H1 (cell line): ENCODE measurements around the gene UCHL1. TPM values are rescaled to one million over a fixed set of nuclear protein-coding genes. Genes with fewer than 3 reads are reported as not detected.

Source experiments
- CTCF ChIA-PET: fragments of 300-600 bp; sonication (Branson Sonifier 250); formaldehyde crosslinking; loops from one replicate; lab custom pipeline; 2021; ENCODE audit not compliant: partially characterized antibody; lab: Charles Lee
- POLR2A ChIA-PET: fragments of 300-600 bp; sonication (Branson Sonifier 250); formaldehyde crosslinking; loops from one replicate; lab custom pipeline; 2021; ENCODE audit warnings: inconsistent platforms; ENCODE audit not compliant: partially characterized antibody; lab: Charles Lee
- DNase-seq, 2 experiments: peaks; one replicate each; pipeline versions ENCODE4 v3.0.0 to v3.0.0-alpha.2; 2010 to 2022; ENCODE audit warnings: low spot score in 2 of 2, low read depth in 1 of 2, mixed read lengths in 1 of 2
- FAIRE-seq: peaks from 2 replicates; lab custom pipeline; 2011; peaks lifted over from hg19 to GRCh38; lab: Jason Lieb, UNC
- H2AFZ ChIP-seq: 2 replicates; pipeline ENCODE4 v1.8.1; 2012; ENCODE audit warnings: low read length, inconsistent platforms
- H2AK5ac ChIP-seq: 2 replicates; pipeline ENCODE4 v1.6.1; 2013; ENCODE audit warnings: low read depth, low read length
- H2BK120ac ChIP-seq: replicated peaks from 2 replicates; pipeline ENCODE3; 2013; ENCODE audit warnings: low read depth, low read length, inconsistent platforms
- H2BK12ac ChIP-seq: 2 replicates; pipeline ENCODE4 v1.6.1; 2013; ENCODE audit warnings: low read depth, low read length
- H2BK15ac ChIP-seq: 2 replicates; pipeline ENCODE4 v1.6.1; 2013; ENCODE audit warnings: low read length
- H2BK20ac ChIP-seq: 2 replicates; pipeline ENCODE4 v1.6.1; 2013; ENCODE audit warnings: low read length
- H2BK5ac ChIP-seq: 2 replicates; pipeline ENCODE4 v1.6.1; 2013; ENCODE audit warnings: low read depth, low read length
- H3K14ac ChIP-seq: 2 replicates; pipeline ENCODE4 v1.6.1; 2013; ENCODE audit warnings: inconsistent platforms; ENCODE audit not compliant: insufficient read length
- H3K18ac ChIP-seq: 2 replicates; pipeline ENCODE4 v1.6.1; 2013; ENCODE audit warnings: low read length; ENCODE audit errors: extremely low read depth
- H3K23ac ChIP-seq: 2 replicates; pipeline ENCODE4 v1.6.1; 2013; ENCODE audit warnings: inconsistent platforms; ENCODE audit not compliant: insufficient read length
- H3K23me2 ChIP-seq: 2 replicates; pipeline ENCODE4 v1.6.1; 2013; ENCODE audit warnings: low read depth, low read length
- H3K27ac ChIP-seq: 2 replicates; pipeline ENCODE4 v1.6.1; 2011; ENCODE audit warnings: low read depth, low read length, inconsistent platforms
- H3K27me3 ChIP-seq, 4 experiments: replicated peaks in 1 of 4; 1 replicate in 1 of 4; 2 replicates in 3 of 4; pipeline versions ENCODE4 v1.6.1 to v1.8.1; 2011 to 2013; ENCODE audit warnings: low read length in 3 of 4, mild to moderate bottlenecking in 3 of 4, inconsistent platforms in 2 of 4, mixed read lengths in 2 of 4, moderate library complexity in 1 of 4; ENCODE audit not compliant: control insufficient read depth in 3 of 4, insufficient read depth in 3 of 4; ENCODE audit errors: extremely low read depth in 1 of 4
- H3K36me3 ChIP-seq, 4 experiments: 2 replicates each; pipeline versions ENCODE4 v1.6.1 to v1.8.1; 2011 to 2013; ENCODE audit warnings: mild to moderate bottlenecking in 4 of 4, low read length in 3 of 4, moderate library complexity in 2 of 4, control low read depth in 1 of 4, inconsistent platforms in 1 of 4; ENCODE audit not compliant: insufficient read depth in 4 of 4, control insufficient read depth in 2 of 4
- H3K4ac ChIP-seq: replicated peaks from 2 replicates; pipeline ENCODE3; 2013; ENCODE audit warnings: low read length, low read depth, mixed read lengths, inconsistent platforms; ENCODE audit not compliant: insufficient read length
- H3K4me1 ChIP-seq, 4 experiments: replicated peaks in 1 of 4; 1 replicate in 1 of 4; 2 replicates in 3 of 4; pipeline versions ENCODE4 v1.6.1 to v1.8.1; 2011 to 2013; ENCODE audit warnings: low read length in 3 of 4, inconsistent platforms in 2 of 4, mixed read lengths in 1 of 4; ENCODE audit not compliant: insufficient read depth in 4 of 4, control insufficient read depth in 3 of 4
- H3K4me2 ChIP-seq, 2 experiments: 2 replicates each; pipeline versions ENCODE4 v1.6.1 to v1.8.1; 2011 to 2013; ENCODE audit warnings: low read depth in 2 of 2, low read length in 2 of 2, control low read depth in 1 of 2, inconsistent platforms in 1 of 2, mild to moderate bottlenecking in 1 of 2; ENCODE audit not compliant: insufficient read depth in 1 of 2
- H3K4me3 ChIP-seq, 4 experiments: fragments of 200-600, 300-600 bp in 1 of 4; sonication (generic), shearing (Covaris generic), sonication (Bioruptor Twin) in 1 of 4; 2 replicates each; pipeline versions ENCODE4 v1.5.1 to v1.8.1; 2011 to 2016; ENCODE audit warnings: low read length in 4 of 4, low read depth in 3 of 4, control low read depth in 2 of 4, inconsistent platforms in 2 of 4, mild to moderate bottlenecking in 2 of 4, mixed read lengths in 1 of 4, moderate library complexity in 1 of 4; ENCODE audit not compliant: insufficient read depth in 2 of 4; ENCODE audit errors: extremely low read depth in 1 of 4
- H3K56ac ChIP-seq: replicated peaks from 2 replicates; pipeline ENCODE3; 2013; ENCODE audit warnings: low read depth, mild to moderate bottlenecking, mixed read lengths, low read length, inconsistent platforms; ENCODE audit not compliant: insufficient read length
- H3K79me1 ChIP-seq: 2 replicates; pipeline ENCODE4 v1.6.1; 2013; ENCODE audit warnings: low read depth, low read length, control low read depth
- H3K79me2 ChIP-seq, 2 experiments: 2 replicates each; pipeline versions ENCODE4 v1.6.1 to v1.8.1; 2012 to 2013; ENCODE audit warnings: low read length in 2 of 2, mild to moderate bottlenecking in 2 of 2, inconsistent platforms in 1 of 2; ENCODE audit not compliant: insufficient read depth in 2 of 2, control insufficient read depth in 1 of 2
- H3K9ac ChIP-seq, 4 experiments: replicated peaks in 1 of 4; 1 replicate in 1 of 4; 2 replicates in 3 of 4; pipeline versions ENCODE4 v1.6.1 to v1.8.1; 2011 to 2013; ENCODE audit warnings: low read depth in 3 of 4, low read length in 3 of 4, control low read depth in 2 of 4, mild to moderate bottlenecking in 2 of 4, moderate library complexity in 2 of 4, inconsistent platforms in 1 of 4; ENCODE audit errors: extremely low read depth in 1 of 4
- H3K9me3 ChIP-seq, 2 experiments: 2 replicates each; pipeline versions ENCODE4 v1.6.1 to v1.8.1; 2012 to 2013; ENCODE audit warnings: mild to moderate bottlenecking in 2 of 2, moderate library complexity in 2 of 2, control low read depth in 1 of 2, inconsistent platforms in 1 of 2, low read depth in 1 of 2, low read length in 1 of 2, mixed read lengths in 1 of 2; ENCODE audit not compliant: insufficient read depth in 2 of 2
- H4K20me1 ChIP-seq, 2 experiments: replicated peaks in 1 of 2; 2 replicates each; pipeline versions ENCODE3 to v1.8.1; 2011 to 2013; ENCODE audit warnings: inconsistent platforms in 2 of 2, low read length in 2 of 2, mild to moderate bottlenecking in 1 of 2; ENCODE audit not compliant: insufficient read depth in 2 of 2, control insufficient read depth in 1 of 2
- H4K5ac ChIP-seq: 2 replicates; pipeline ENCODE4 v1.6.1; 2013; ENCODE audit warnings: low read length, low read depth, mixed read lengths, inconsistent platforms; ENCODE audit not compliant: insufficient read length
- H4K8ac ChIP-seq: 2 replicates; pipeline ENCODE4 v1.8.0; 2013; ENCODE audit warnings: mild to moderate bottlenecking, moderate library complexity, low read length, inconsistent platforms; ENCODE audit not compliant: insufficient read depth; ENCODE audit errors: extremely low read depth
- H4K91ac ChIP-seq: replicated peaks from 2 replicates; pipeline ENCODE3; 2013; ENCODE audit warnings: low read length, mixed read lengths, inconsistent platforms; ENCODE audit not compliant: insufficient read length
- ASH2L ChIP-seq: fragments of 200-600, 300-600 bp; sonication (generic); IDR thresholded peaks from one replicate; pipeline ENCODE4 v1.7.1; 2017; ENCODE audit warnings: low read length
- BACH1 ChIP-seq: IDR thresholded peaks from 2 replicates; pipeline ENCODE4 v1.6.1; 2012; ENCODE audit warnings: low read length, improper control_type of control experiment
- BRCA1 ChIP-seq: IDR thresholded peaks from 2 replicates; pipeline ENCODE4 v1.6.1; 2012; ENCODE audit warnings: low read depth, low read length, improper control_type of control experiment
- JUND ChIP-seq: IDR thresholded peaks from 2 replicates; pipeline ENCODE4 v1.6.1; 2011; ENCODE audit warnings: mild to moderate bottlenecking, improper control_type of control experiment, low read length
- KDM1A ChIP-seq: fragments of 200-600, 300-600 bp; sonication (generic); IDR thresholded peaks from 2 replicates; pipeline ENCODE4 v1.7.1; 2016; ENCODE audit warnings: mild to moderate bottlenecking, low read length, borderline replicate concordance
- KDM5A ChIP-seq: fragments of 200-600 bp; IDR thresholded peaks from 2 replicates; pipeline ENCODE4 v1.7.1; 2012; ENCODE audit warnings: mild to moderate bottlenecking, low read length, inconsistent platforms, mixed read lengths
- MAFK ChIP-seq: IDR thresholded peaks from 2 replicates; pipeline ENCODE4 v1.6.1; 2012; ENCODE audit warnings: low read depth, mild to moderate bottlenecking, improper control_type of control experiment, low read length
- PHF8 ChIP-seq: fragments of 200-600 bp; sonication (generic); conservative IDR thresholded peaks from 2 replicates; pipeline ENCODE4 v1.7.1; 2012; ENCODE audit warnings: low read depth, mild to moderate bottlenecking, inconsistent platforms, low read length, moderate library complexity
- SP1 ChIP-seq: IDR thresholded peaks from 2 replicates; pipeline ENCODE4 v1.6.1; 2011; ENCODE audit warnings: low read depth, low read length
- TAF1 ChIP-seq: IDR thresholded peaks from 2 replicates; pipeline ENCODE4 v1.6.1; 2011; ENCODE audit warnings: mild to moderate bottlenecking, low read depth, low read length
- WGBS, 2 experiments: shearing (Covaris generic) in 1 of 2; methylation state at CpG; one replicate each; pipeline versions ENCODE4 v1.1.6 to v1.1.7; 2013 to 2015; ENCODE audit warnings: low lambda C conversion rate in 2 of 2, mixed read lengths in 2 of 2, inconsistent platforms in 1 of 2, low coverage in 1 of 2, missing lambda C conversion rate in 1 of 2; ENCODE audit not compliant: insufficient replicate concordance in 2 of 2, insufficient coverage in 1 of 2, insufficient read length in 1 of 2; ENCODE audit errors: extremely low coverage in 1 of 2, missing lambda C conversion rate in 1 of 2; 5-methylcytosine and 5-hydroxymethylcytosine counted together
- polyA plus RNA-seq, 7 experiments: library from polyadenylated mRNA; depleted of rRNA in 3 of 7; stranded (reverse) in 5 of 7; unstranded in 2 of 7; fragments of >200 nt in 5 of 7; fragments of 200-250 nt in 2 of 7; gene quantifications; 1 replicate in 5 of 7; 2 replicates in 1 of 7; 4 replicates in 1 of 7; pipeline versions ENCODE4 v1.2.1 to v1.2.3, GENCODE V29; 2011 to 2013; ENCODE audit warnings: missing spikeins in 2 of 7, mixed read lengths in 2 of 7
- total RNA-seq: library from RNA; stranded (reverse); fragmentation: NEBNext Ultra II Directional; extraction: Animal tissue kit (Norgen Biotek cat#: 25700); gene quantifications from 2 replicates; pipeline ENCODE4 v1.2.1, GENCODE V29; 2021
- TF ChIP-seq, protein P1 (sequence below): IDR thresholded peaks from 2 replicates; pipeline ENCODE4 v1.6.1; 2011; ENCODE audit warnings: low read length, improper control_type of control experiment

Gene UCHL1
- total and polyA plus RNA-seq, 2 of the 8 experiments (the other 6 are each of a cell fraction or from before 2014, with no cell fraction given), result 781 to 1,717 TPM

DNA sequence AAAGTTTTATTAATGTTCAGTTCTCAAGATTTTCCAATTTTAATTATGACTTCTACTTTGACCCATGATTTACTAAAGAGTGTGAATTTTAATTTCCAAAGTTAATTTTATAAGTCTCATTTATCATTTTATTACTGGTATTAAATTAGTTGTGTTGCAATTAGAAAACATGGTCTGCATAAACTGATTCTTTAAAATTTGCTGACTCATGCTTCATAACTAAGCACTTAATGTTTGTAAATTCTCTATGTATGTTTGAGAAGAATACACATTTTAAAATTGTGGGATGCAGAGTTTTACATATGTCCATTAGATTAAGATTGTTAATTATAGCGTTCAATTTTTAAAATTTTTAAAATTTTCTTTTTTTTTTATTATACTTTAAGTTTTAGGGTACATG is 20.2 kb upstream of the UCHL1 start:
- H4K5ac ChIP-seq, result no peak overlapping the region
- no peak overlapping the region for H3K9ac ChIP-seq
- H3K14ac ChIP-seq, result no peak overlapping the region
- H3K9me3 ChIP-seq, result no peaks in the 10 kb centered on the region
- H4K91ac ChIP-seq, result no peak overlapping the region
- no peak overlapping the region for H2AK5ac ChIP-seq
- no peak overlapping the region for H2BK20ac ChIP-seq
- no peak overlapping the region for H3K4ac ChIP-seq
- 0 out of 2 replicates have a peak, but pooled peaks cover 2% of the 10 kb centered on the region for H3K23me2 ChIP-seq
- H3K4me3 ChIP-seq, result no peak overlapping the region
- no peak for DNase-seq
- H3K27me3 ChIP-seq, result no peaks in the 10 kb centered on the region
- 60% methylated on average over 1 of the region's 1 CpG; no CpG with 5 or more reads in 1 of the 2 experiments for WGBS, 2 experiments
- FAIRE-seq, result no peak
- no peak overlapping the region for H3K4me2 ChIP-seq
- H4K8ac ChIP-seq, result no peak overlapping the region
- H4K20me1 ChIP-seq, result no peaks in the 10 kb centered on the region
- no peaks in the 10 kb centered on the region for H3K79me1 ChIP-seq
- H3K79me2 ChIP-seq, result no peaks in the 10 kb centered on the region
- H3K4me1 ChIP-seq, result no peaks in the 10 kb centered on the region
- H2BK12ac ChIP-seq, result no peak overlapping the region
- no peak overlapping the region for H3K23ac ChIP-seq
- no peak overlapping the region for H2AFZ ChIP-seq
- ChIA-PET CTCF (interaction anchor here (0.9 kb wide), 1 partner anchor 260 kb away, joined by 3 read pairs; no protein-coding TSS in a partner anchor), POLR2A (no interaction called here)
- H3K56ac ChIP-seq, result no peak overlapping the region
- H2BK15ac ChIP-seq, result no peak overlapping the region
- no peak overlapping the region for H3K27ac ChIP-seq
- no peak overlapping the region for H3K18ac ChIP-seq
- no peak overlapping the region for H2BK120ac ChIP-seq
- TF ChIP-seq BACH1 (peak; percentile 88), KDM1A (no peak), TAF1 (no peak), JUND (no peak), SP1 (no peak), ASH2L (no peak), PHF8 (no peak), BRCA1 (no peak), MAFK (peak; percentile 86), KDM5A (no peak)
- TF ChIP-seq, protein P1, sequence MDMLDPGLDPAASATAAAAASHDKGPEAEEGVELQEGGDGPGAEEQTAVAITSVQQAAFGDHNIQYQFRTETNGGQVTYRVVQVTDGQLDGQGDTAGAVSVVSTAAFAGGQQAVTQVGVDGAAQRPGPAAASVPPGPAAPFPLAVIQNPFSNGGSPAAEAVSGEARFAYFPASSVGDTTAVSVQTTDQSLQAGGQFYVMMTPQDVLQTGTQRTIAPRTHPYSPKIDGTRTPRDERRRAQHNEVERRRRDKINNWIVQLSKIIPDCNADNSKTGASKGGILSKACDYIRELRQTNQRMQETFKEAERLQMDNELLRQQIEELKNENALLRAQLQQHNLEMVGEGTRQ, result no peak
- no peaks in the 10 kb centered on the region for H3K36me3 ChIP-seq
- no peak overlapping the region for H2BK5ac ChIP-seq
